ENCODE results near the gene TRPM3.
A peak's percentile ranks its signal among the peaks of the same experiment; 100 is the strongest.

TRPM3 gene

DNA sequence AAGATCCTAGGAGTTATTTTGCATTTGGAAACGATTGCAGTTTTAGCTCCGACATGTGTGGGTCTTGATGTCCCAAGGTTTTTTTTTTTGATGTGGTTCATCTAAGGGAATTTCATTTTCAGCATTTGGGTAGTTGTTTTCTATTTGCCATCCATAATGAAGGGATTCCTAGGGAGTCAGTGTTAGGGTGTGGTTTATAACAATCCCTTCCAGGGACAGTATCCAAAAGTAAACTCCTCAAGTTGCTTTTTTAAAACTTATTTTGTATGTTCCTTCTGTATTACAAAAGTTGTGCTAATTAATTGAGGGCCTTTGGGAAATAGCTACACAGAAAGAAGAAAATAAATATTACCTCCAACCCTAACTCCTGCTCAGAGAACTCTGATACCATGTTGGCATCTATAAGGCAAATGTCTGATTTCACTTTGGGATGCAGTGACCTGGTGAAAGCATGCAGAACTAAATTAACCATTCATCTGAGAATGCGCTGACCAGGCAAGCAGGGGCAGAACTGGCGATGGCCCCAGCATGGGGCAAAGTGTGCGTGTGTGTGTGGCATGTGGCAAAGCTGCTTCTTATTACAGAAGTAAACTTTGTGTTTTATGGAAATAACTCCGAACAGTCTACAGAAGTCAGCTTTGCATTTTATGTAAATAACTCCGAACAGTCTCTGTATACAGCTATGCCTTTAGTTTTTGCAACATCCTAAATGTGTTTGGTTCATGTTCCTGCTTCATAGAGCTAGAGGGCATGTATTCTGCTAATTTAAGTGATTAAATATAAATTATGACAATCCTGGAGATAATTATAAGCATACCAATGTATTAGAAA is 237.2 kb downstream of the TRPM3 start:
- TF ChIP-seq, protein P1, sequence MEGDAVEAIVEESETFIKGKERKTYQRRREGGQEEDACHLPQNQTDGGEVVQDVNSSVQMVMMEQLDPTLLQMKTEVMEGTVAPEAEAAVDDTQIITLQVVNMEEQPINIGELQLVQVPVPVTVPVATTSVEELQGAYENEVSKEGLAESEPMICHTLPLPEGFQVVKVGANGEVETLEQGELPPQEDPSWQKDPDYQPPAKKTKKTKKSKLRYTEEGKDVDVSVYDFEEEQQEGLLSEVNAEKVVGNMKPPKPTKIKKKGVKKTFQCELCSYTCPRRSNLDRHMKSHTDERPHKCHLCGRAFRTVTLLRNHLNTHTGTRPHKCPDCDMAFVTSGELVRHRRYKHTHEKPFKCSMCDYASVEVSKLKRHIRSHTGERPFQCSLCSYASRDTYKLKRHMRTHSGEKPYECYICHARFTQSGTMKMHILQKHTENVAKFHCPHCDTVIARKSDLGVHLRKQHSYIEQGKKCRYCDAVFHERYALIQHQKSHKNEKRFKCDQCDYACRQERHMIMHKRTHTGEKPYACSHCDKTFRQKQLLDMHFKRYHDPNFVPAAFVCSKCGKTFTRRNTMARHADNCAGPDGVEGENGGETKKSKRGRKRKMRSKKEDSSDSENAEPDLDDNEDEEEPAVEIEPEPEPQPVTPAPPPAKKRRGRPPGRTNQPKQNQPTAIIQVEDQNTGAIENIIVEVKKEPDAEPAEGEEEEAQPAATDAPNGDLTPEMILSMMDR (IDR thresholded peaks at IDR 0.05; ENCODE audit: low read depth, low read length, missing control alignments): no peak
- DNase-seq (ENCODE audit: extremely low read depth, low read depth): no peak
- H3K4me3 ChIP-seq (replicated peaks; ENCODE audit: low read depth, low read length): no peak overlapping the region

DNA sequence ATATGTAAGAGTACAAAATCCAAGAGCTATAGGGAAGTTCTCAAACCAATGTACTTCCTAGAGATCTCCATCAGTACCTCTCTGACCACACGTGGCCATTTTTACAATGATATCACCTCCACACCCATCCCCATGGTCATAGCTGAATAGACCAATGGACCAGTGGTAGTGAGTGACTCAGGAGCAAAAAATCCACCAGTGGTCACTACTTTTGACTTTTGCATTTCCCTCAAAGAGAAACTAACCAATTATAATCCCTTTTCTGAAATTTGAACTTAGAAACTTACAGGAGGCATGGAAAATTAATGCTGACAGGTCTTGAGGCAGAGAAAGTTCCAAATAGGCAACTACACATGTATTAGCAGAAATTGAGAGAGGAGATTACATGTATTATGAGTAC is 238.4 kb downstream of the TRPM3 start:
- TF ChIP-seq, protein P1 (IDR thresholded peaks at IDR 0.05; ENCODE audit: low read depth, low read length, missing control alignments): no peak
- DNase-seq (ENCODE audit: extremely low read depth, low read depth): peak; percentile 12
- no peak overlapping the region for H3K4me3 ChIP-seq (replicated peaks; ENCODE audit: low read depth, low read length)

DNA sequence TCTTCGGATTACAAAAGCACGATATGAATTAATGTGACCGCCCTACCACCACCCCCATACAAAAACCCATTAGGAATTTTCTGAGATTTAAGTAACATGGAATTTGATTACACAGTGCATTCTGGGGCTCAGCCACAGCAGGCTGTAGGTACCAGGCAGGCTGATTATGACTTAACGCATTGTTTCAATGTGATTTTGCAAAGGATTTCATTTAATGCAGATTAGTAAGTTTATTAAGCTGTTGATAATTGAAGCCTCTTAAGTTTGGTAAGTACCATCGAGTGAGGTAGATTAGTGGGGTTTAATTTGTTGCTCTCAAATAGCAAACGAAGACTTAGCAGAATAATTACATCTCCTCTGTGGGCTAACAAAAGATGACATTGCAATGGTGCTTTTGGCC is 240.1 kb downstream of the TRPM3 start:
- TF ChIP-seq, protein P1 (IDR thresholded peaks at IDR 0.05; ENCODE audit: low read depth, low read length, missing control alignments): no peak
- no peak for DNase-seq (ENCODE audit: extremely low read depth, low read depth)
- no peak overlapping the region for H3K4me3 ChIP-seq (replicated peaks; ENCODE audit: low read depth, low read length)

DNA sequence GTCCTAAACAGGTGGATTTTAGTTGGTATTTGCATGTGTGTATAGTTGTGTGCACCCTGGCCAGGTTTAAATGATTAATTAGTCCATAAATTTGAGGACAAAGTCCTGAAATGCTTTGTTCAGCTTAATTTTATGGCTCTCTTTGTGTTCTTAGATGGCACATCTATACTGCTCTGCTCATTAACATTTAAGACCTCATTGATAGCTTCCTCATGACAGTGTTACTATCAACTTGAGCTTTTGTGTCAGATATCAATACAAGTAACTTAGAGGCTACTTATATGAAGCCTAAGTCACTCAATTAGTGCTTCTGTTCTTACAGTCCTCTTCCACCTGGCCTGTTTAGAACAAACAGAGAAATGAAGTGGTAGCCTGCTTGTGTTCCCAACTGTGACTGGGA is 240.9 kb downstream of the TRPM3 start:
- DNase-seq (ENCODE audit: extremely low read depth, low read depth): no peak
- H3K4me3 ChIP-seq (replicated peaks; ENCODE audit: low read depth, low read length): no peak overlapping the region
- TF ChIP-seq, protein P1 (IDR thresholded peaks at IDR 0.05; ENCODE audit: low read depth, low read length, missing control alignments): no peak

DNA sequence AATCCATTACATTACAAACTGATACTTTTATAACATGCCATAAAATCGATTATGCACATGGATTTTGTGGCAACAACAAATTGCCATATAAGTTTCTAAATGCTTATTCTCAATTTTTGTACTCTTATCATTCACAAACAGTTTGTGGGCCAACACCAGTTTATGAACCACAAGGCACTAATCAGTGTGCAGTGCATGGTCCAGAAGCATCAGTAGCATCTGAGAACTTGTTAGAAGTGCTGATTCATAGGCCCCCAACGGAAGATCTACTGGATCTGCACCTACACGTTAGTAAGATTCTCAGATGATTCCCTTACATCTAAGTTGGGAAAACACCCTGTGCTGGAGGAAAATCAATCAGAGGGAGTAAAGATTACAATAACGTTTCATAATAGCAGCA is 242.8 kb downstream of the TRPM3 start:
- TF ChIP-seq, protein P1 (IDR thresholded peaks at IDR 0.05; ENCODE audit: low read depth, low read length, missing control alignments): no peak
- H3K4me3 ChIP-seq (replicated peaks; ENCODE audit: low read depth, low read length): no peak overlapping the region
- DNase-seq (ENCODE audit: extremely low read depth, low read depth): no peak

DNA sequence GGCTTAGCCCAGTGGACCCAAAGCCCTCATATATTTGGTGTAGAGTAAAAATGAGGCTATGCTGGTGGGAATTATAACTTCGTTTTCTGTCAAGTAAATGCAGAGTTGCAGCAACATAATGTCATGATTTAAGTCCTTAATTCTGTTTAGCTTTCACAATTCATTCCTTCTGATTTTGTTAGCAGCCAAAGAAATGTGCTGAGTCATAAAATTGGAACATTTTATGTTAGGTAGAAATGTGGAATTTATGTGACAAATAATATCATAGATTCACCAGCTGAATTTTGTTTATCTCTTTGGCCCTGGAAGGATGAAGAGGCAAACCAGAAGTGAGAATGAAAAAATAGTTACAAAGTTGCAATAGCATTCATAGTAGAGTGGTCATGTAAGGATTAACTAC is 247.0 kb downstream of the TRPM3 start:
- TF ChIP-seq, protein P1 (IDR thresholded peaks at IDR 0.05; ENCODE audit: low read depth, low read length, missing control alignments): no peak
- no peak overlapping the region for H3K4me3 ChIP-seq (replicated peaks; ENCODE audit: low read depth, low read length)
- DNase-seq (ENCODE audit: extremely low read depth, low read depth): no peak
